WI38 (cell line): Measurements from ENCODE around the gene CGREF1.
"Not testable (repeated sequence)": the region's sequence is repeated elsewhere in the genome, so short reads cannot be mapped to it uniquely, and the experiment has no call there.

ENCODE experiments used
- H3K4me3 ChIP-seq: 2 replicates; pipeline ENCODE4 v1.5.1; 2011; ENCODE audit warnings: low read depth, mild to moderate bottlenecking, control low read depth, low read length
- TF ChIP-seq, protein P1 (sequence below): IDR thresholded peaks from 2 replicates; pipeline ENCODE4 v1.5.1; 2012; ENCODE audit warnings: low read depth, mild to moderate bottlenecking, control low read depth, low read length

Gene CGREF1

DNA sequence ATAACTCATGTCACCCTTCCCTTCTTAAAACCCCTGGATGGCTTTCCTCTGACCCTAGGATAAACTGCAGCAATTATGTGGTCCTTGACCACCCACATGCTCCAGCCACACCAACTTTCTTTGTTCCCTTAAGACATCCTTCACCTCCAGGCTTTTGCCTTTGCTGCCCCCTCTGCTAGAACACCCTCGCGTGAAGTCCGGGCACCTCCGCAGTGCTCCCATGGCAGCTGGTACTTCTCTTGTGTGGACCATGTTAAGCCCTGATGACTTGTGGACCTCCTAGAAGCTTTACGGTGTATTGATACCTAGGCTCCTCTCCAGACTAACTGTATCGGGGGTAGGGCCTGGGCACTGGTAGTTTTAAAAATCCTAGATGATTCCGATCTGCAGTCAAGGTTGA is 3.9 kb upstream of the CGREF1 start:
- TF ChIP-seq, protein P1, sequence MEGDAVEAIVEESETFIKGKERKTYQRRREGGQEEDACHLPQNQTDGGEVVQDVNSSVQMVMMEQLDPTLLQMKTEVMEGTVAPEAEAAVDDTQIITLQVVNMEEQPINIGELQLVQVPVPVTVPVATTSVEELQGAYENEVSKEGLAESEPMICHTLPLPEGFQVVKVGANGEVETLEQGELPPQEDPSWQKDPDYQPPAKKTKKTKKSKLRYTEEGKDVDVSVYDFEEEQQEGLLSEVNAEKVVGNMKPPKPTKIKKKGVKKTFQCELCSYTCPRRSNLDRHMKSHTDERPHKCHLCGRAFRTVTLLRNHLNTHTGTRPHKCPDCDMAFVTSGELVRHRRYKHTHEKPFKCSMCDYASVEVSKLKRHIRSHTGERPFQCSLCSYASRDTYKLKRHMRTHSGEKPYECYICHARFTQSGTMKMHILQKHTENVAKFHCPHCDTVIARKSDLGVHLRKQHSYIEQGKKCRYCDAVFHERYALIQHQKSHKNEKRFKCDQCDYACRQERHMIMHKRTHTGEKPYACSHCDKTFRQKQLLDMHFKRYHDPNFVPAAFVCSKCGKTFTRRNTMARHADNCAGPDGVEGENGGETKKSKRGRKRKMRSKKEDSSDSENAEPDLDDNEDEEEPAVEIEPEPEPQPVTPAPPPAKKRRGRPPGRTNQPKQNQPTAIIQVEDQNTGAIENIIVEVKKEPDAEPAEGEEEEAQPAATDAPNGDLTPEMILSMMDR = no peak
- H3K4me3 ChIP-seq = no peak overlapping the region

DNA sequence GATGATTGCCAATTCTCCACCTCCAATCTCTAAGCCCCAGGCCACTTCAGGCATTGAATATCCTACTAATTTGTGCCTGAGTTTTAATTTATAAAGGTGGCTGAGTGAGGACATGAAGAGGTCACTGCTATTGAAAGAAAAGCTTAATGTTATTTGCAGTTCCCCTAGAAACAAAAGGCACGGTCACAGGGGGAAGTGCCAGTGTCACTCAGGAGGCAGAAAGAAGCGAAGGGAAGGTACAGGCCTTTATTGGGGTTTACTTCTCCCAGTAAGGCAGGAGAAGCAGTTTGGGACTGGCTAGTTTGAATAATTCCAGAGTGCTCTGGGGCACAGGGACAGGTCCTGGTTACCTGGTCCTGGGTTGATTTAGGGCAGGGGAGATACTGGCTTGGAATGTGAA is 3.0 kb upstream of the CGREF1 start:
- H3K4me3 ChIP-seq = no peak overlapping the region
- TF ChIP-seq, protein P1 = no peak

DNA sequence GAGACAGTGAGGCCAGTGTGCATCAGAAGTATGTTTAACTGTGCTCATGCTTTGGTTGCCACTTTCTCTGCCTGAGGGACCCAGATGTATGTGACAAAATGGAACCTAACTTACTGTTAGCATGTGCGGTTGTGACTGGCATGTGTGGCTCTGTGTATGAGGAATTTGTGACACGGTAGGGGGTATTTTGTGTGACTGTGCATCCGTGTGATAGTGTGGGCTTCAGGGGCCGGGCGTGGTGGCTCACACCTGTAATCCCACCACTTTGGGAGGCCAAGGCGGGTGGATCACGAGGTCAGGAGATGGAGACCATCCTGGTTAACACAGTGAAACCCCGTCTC is 372 bp upstream of the CGREF1 start:
- H3K4me3 ChIP-seq = not testable (repeated sequence)

DNA sequence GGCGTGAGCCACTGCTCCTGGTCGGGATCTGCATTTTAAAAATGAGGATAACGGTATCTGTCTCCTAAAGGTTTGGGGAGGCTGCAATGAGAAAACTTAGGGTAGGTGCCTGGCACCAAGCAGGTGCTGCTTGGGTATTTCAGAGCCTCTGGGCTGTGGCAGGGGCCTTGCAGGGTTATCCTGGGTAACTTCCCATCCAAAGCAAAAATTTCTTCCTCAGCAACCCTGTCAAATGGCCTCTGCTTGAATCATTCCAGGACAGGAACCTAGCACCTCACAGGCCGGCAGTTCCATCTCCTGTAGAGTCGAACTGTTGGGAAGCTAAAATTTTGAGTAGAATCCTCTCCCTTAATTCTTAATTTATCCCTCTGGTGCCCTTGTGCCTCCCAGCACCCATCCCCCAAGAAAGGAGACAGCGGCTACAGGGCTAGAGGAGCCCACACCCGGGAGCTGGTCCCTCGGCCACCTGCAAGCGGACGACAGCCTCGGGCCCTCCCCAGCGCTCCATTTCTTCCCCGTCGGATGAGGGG is 868 bp downstream of the CGREF1 start:
- no peak overlapping the region for H3K4me3 ChIP-seq
- TF ChIP-seq, protein P1 = no peak

DNA sequence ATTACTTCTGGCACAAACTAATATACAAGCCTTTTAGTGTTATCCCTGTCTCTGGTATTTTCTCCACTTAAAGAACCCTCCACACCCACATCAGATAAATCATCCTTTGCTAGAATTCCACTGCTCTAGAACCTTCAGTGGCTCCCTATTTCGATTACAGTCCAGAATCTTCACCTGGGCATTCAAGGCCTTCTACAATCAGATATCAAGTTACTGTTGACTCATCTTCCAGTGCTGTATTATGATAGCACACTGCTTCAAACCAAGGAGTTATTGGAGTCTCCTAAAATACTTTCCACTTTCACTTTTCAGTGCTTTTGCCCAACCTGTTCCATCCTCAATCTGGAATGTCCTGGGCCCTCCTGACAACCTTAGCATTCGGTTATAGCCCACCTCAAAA is 3.4 kb downstream of the CGREF1 start:
- no peak overlapping the region for H3K4me3 ChIP-seq
- TF ChIP-seq, protein P1 = no peak

DNA sequence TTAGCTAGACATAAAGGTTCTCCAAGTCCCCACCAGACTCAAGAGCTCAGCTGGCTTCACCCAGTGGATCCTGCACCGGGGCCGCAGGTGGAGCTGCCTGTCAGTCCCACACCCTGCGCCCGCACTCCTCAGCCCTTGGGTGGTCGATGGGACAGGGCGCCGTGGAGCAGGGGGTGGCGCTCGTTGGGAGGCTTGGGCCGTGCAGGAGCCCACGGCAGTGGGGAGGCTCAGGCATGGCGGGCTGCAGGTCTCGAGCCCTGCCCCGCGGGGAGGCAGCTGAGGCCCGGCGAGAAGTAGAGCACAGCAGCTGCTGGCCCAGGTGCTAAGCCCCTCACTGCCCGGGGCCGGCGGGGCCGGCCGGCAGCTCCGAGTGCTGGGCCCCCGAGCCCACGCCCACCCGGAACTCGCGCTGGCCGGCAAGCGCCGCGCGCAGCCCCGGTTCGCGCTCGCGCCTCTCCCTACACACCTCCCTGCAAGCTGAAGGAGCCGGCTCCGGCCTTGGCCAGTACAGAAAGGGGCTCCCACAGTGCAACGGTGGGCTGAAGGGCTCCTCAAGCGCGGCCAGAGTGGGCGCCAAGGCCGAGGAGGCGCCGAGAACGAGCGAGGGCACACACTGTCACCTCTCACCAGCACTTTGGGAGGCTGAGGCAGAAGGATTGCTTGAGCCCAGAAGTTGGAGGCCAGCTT is 7.4 kb downstream of the CGREF1 start:
- not testable (repeated sequence) for H3K4me3 ChIP-seq

DNA sequence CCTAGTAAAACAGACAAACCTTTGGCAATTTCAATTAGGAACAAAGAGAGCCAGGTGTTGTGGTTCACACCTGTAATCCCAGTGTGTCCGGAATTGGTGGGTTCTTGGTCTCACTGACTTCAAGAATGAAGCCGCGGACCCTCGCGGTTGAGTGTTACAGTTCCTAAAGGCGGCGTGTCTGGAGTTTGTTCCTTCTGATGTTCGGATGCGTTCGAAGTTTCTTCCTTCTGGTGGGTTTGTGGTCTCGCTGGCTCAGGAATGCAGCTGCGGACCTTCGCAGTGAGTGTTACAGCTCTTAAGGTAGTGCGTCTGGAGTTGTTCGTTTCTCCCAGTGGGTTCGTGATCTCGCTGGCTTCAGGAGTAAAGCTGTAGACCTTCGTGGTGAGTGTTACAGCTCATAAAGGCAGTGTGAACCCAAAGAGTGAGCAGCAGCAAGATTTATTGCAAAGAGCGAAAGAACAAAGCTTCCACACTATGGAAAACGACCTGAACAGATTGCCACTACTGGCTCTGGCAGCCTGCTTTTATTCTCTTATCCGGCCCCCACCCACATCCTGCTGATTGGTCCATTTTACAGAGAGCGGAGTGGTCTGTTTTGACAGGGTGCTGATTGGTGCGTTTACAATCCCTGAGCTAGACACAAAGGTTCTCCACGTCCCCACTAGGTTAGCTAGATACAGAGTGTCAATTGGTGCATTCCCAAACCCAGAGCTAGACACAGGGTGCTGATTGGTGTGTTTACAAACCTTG is 8.2 kb downstream of the CGREF1 start:
- not testable (repeated sequence) for H3K4me3 ChIP-seq

DNA sequence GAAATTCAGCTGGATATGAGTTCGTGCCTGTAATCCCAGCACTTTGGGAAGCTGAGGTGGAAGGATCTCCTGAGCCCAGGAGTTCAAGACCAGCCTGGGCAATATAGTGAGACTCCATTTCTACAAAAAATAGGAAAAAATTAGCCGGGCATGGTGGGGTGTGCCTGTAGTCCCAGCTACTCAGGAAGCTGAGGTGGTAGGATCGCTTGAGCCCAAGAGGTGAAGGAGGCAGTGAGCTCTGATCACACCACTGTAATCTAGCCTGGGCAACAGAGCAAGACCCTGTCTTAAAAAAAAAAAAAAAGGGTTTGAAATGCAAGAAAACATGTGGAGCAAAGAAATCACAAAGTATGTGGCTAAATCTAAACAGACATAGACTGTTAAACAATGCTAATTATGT is 9.8 kb downstream of the CGREF1 start:
- no peak overlapping the region for H3K4me3 ChIP-seq
- TF ChIP-seq, protein P1 = no peak

DNA sequence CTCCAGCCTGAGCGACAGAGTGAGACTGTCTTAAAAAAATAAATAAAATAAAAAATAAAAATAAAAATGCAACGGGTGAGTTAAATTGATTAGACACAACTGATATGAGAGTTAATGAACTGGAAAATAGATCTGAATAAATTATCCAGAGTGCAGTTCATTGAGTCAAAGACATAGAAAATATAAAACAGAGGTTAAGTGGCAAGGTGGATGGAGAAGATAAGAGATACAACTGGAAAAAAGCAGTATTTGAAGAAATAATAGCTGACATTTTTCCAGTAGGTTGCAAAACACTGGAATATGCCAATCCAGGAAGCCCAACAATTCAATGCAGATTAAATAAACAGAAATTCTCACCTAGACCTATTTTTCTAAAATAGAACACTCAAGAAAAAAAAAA is 10.7 kb downstream of the CGREF1 start:
- TF ChIP-seq, protein P1 = no peak
- no peak overlapping the region for H3K4me3 ChIP-seq
